ENCODE results near the gene NMNAT2. TPM values are rescaled to one million over a fixed set of nuclear protein-coding genes. Genes with fewer than 3 reads are reported as not detected.

The NMNAT2 gene
- total RNA-seq, 2 donors from 2014 or later, result 1.7 to 5.1 TPM

DNA sequence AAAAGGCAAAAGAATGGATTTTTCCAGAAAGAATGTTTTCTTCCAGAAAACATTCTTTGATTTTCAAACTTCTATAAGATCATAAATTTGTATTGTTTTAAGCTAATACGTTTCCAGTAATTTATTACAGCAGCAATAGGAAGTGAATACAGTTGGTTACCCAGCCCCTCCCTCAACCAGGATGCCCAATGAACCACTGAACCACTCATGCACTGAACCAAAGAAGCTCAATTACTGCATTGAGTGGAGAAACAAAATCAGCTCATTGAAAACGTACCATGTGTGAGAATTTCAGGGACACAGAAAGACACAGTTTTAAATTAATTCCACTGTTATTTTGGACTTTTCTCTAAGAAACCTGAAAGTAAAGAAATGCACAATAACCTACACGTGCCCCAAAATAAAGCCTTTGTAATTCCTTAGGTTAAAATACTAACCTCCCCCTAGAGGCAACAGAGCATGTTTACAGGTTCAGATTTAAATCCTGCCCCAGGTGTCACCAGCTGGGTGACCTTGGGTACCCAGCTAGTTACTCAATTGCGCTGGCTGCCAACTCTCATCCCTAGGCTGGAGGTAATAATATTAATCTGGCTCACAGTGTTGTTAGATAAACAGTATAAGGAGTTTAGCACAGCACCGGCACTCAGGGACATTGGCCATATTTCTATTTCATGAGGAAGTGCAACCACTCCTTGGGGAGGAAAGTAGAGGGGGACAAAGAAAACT is 111.7 kb downstream of the NMNAT2 start:
- Mint-ChIP-seq H3K4me1 (peaks cover 23% of the 10 kb centered on the region), H3K27me3 (ENCODE audit: insufficient read depth) (no peaks in the 10 kb centered on the region), H3K27ac (no peak overlapping the region), H3K4me3 (no peak overlapping the region), H3K9me3 (no peaks in the 10 kb centered on the region), H3K36me3 (ENCODE audit: low read depth) (no peaks in the 10 kb centered on the region)
- no peak overlapping the region for H3K4me3 ChIP-seq (ENCODE audit: low read length)
- WGBS, 2 experiments (ENCODE audit: insufficient coverage in 1 of 2, insufficient read length in 1 of 2), result 68 to 74% methylated on average over 4 to 5 of the region's 5 CpGs
- no peaks in the 10 kb centered on the region for H3K27me3 ChIP-seq (ENCODE audit: control insufficient read depth, insufficient read depth, low read length, poor library complexity, severe bottlenecking)
- no peaks in the 10 kb centered on the region for H3K9me3 ChIP-seq (ENCODE audit: control insufficient read depth, low read length)
- no peaks in the 10 kb centered on the region for H3K36me3 ChIP-seq (ENCODE audit: control insufficient read depth, insufficient read depth, low read length)
- H3K27ac ChIP-seq (ENCODE audit: low read depth, low read length), result no peak overlapping the region
- TF ChIP-seq, protein P1, sequence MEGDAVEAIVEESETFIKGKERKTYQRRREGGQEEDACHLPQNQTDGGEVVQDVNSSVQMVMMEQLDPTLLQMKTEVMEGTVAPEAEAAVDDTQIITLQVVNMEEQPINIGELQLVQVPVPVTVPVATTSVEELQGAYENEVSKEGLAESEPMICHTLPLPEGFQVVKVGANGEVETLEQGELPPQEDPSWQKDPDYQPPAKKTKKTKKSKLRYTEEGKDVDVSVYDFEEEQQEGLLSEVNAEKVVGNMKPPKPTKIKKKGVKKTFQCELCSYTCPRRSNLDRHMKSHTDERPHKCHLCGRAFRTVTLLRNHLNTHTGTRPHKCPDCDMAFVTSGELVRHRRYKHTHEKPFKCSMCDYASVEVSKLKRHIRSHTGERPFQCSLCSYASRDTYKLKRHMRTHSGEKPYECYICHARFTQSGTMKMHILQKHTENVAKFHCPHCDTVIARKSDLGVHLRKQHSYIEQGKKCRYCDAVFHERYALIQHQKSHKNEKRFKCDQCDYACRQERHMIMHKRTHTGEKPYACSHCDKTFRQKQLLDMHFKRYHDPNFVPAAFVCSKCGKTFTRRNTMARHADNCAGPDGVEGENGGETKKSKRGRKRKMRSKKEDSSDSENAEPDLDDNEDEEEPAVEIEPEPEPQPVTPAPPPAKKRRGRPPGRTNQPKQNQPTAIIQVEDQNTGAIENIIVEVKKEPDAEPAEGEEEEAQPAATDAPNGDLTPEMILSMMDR (conservative IDR thresholded peaks at IDR 0.05), result peak; percentile 81
- DNase-seq, result peak; percentile 51
- H3K4me1 ChIP-seq (ENCODE audit: control insufficient read depth, insufficient read depth, low read length), result no peaks in the 10 kb centered on the region
- no peak overlapping the region for H3K9ac ChIP-seq (ENCODE audit: extremely low read depth, low read length, poor library complexity, severe bottlenecking)

DNA sequence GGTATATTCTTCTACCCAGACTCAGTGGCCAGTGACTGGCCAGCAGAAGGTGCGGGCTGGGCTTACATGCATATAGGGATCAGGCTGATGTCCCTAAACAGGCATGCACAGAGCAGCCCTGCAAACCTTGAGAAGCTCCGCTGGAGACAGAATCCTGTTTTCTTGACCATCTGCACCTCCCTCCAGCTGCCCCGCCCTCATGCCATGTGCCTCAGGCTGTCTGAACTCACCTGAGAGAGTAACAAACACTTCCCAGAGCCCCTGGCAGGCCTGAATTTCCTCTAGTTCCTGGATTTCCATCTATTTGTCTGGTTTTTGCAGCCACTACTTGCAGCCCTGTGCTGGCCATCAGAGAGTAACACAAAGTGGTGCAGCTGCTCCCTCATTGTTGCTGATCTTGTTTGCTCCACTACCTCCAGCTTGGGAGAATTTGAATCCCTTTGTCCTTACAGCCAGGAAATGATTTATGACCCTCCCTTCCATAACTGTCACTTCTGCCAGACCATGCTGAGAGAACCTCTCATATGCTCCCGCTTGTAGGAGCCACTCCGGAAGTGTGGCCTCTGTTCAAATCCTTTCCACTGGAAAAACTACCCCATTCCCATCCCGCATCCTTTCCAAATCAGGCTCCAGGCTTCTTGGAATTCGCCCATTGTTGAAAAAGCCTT is 113.6 kb downstream of the NMNAT2 start:
- Histone ChIP-seq H3K27me3 (ENCODE audit: control insufficient read depth, insufficient read depth, low read length, poor library complexity, severe bottlenecking) (no peaks in the 10 kb centered on the region), H3K4me1 (ENCODE audit: control insufficient read depth, insufficient read depth, low read length) (no peaks in the 10 kb centered on the region), H3K36me3 (ENCODE audit: control insufficient read depth, insufficient read depth, low read length) (no peaks in the 10 kb centered on the region), H3K9ac (ENCODE audit: extremely low read depth, low read length, poor library complexity, severe bottlenecking) (no peak overlapping the region), H3K27ac (ENCODE audit: low read depth, low read length) (peak overlapping the region; percentile 97), H3K4me3 (ENCODE audit: low read length) (no peak overlapping the region), H3K9me3 (ENCODE audit: control insufficient read depth, low read length) (no peaks in the 10 kb centered on the region)
- peak; percentile 62 for DNase-seq
- TF ChIP-seq, protein P1 (conservative IDR thresholded peaks at IDR 0.05), result no peak
- 73 to 90% methylated on average over 4 to 6 of the region's 7 CpGs for WGBS, 2 experiments (ENCODE audit: insufficient coverage in 1 of 2, insufficient read length in 1 of 2)
- no peaks in the 10 kb centered on the region for H3K27me3 Mint-ChIP-seq (ENCODE audit: insufficient read depth)
- H3K27ac Mint-ChIP-seq, result no peak overlapping the region
- H3K9me3 Mint-ChIP-seq, result no peaks in the 10 kb centered on the region
- peaks cover 20% of the 10 kb centered on the region for H3K4me1 Mint-ChIP-seq
- H3K36me3 Mint-ChIP-seq (ENCODE audit: low read depth), result no peaks in the 10 kb centered on the region
- H3K4me3 Mint-ChIP-seq, result no peak overlapping the region

DNA sequence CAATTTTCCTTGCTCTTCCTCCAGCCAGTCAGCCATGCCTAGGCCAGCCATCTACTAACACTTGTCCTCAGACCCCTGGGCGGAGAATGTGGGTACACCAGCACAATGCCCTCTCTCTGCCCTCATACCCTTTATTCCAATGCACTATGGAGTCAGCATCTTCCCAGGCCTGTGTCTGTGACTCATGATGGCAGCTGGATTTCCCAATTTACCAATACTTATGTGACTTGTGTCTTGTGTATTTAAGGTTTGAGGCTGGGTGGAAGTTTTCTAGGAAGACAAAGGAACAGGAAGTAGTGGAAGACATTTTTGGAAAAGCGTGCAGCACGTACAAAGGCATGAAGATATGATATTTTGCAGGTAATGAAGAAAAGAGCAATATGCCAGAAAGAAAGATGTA is 114.3 kb downstream of the NMNAT2 start:
- WGBS, 2 experiments (ENCODE audit: insufficient coverage in 1 of 2, insufficient read length in 1 of 2), result 92 to 100% methylated on average over 2 to 3 of the region's 3 CpGs
- H3K27me3 Mint-ChIP-seq (ENCODE audit: insufficient read depth), result no peaks in the 10 kb centered on the region
- H3K36me3 ChIP-seq (ENCODE audit: control insufficient read depth, insufficient read depth, low read length), result no peaks in the 10 kb centered on the region
- no peak overlapping the region for H3K27ac Mint-ChIP-seq
- H3K4me1 ChIP-seq (ENCODE audit: control insufficient read depth, insufficient read depth, low read length), result no peaks in the 10 kb centered on the region
- H3K9me3 ChIP-seq (ENCODE audit: control insufficient read depth, low read length), result no peaks in the 10 kb centered on the region
- TF ChIP-seq, protein P1 (conservative IDR thresholded peaks at IDR 0.05), result no peak
- no peaks in the 10 kb centered on the region for H3K9me3 Mint-ChIP-seq
- H3K36me3 Mint-ChIP-seq (ENCODE audit: low read depth), result no peaks in the 10 kb centered on the region
- DNase-seq, result no peak
- no peak overlapping the region for H3K4me3 ChIP-seq (ENCODE audit: low read length)
- H3K27ac ChIP-seq (ENCODE audit: low read depth, low read length), result peak overlapping the region; percentile 97
- H3K27me3 ChIP-seq (ENCODE audit: control insufficient read depth, insufficient read depth, low read length, poor library complexity, severe bottlenecking), result no peaks in the 10 kb centered on the region
- no peak overlapping the region for H3K9ac ChIP-seq (ENCODE audit: extremely low read depth, low read length, poor library complexity, severe bottlenecking)
- peaks cover 20% of the 10 kb centered on the region for H3K4me1 Mint-ChIP-seq
- no peak overlapping the region for H3K4me3 Mint-ChIP-seq
